Measurements from ENCODE around the gene PCK1. TPM values are rescaled to one million over a fixed set of nuclear protein-coding genes. Genes with fewer than 3 reads are reported as not detected.
"Not testable (repeated sequence)": the region's sequence is repeated elsewhere in the genome, so short reads cannot be mapped to it uniquely, and the experiment has no call there.

Gene PCK1
- 0.07 TPM for polyA plus RNA-seq (2013, experiment 1 of 2)
- polyA plus RNA-seq (2013, experiment 2 of 2): not detected

DNA sequence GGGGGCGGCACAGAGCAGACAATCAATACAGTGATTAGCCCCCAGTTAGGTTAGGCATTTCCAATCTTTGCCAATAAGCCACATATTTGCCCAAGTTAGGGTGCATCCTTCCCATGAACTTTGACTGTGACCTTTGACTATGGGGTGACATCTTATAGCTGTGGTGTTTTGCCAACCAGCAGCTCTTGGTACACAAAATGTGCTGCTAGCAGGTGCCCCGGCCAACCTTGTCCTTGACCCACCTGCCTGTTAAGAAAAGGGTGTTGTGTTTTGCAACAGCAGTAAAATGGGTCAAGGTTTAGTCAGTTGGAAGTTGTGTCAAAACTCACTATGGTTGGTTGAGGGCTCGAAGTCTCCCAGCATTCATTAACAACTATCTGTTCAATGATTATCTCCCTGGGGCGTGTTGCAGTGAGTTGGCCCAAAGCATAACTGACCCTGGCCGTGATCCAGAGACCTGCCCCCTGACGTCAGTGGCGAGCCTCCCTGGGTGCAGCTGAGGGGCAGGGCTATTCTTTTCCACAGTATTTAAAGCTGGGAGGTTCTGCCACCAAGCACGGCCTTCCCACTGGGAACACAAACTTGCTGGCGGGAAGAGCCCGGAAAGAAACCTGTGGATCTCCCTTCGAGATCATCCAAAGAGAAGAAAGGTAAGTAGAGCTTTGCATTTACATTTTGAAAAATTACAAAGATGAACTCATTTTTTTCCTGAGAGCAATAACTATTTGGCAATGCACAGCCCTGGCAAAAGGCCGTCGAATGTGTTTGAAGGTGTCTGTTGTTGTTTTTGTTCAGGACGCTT lies at the start of gene PCK1:
Gene PCK1 (plus strand): TSS at position 557 of the 802 bp plus-strand sequence. CDS start 302 bp downstream, outside the sequence.
- Histone ChIP-seq H3K27ac (ENCODE audit: low read depth, low read length, severe bottlenecking) (no peak within 1 kb of the TSS), H3K9me3 (ENCODE audit: control insufficient read depth, low read length) (no peaks in the 10 kb centered on the region), H3K4me3 (ENCODE audit: extremely low read depth, insufficient read depth, low read length, poor library complexity, severe bottlenecking) (no peak within 1 kb of the TSS), H3K4me1 (ENCODE audit: control insufficient read depth, insufficient read depth, low read length, poor library complexity, severe bottlenecking) (no peaks in the 10 kb centered on the region), H3K36me3 (ENCODE audit: control insufficient read depth, insufficient read depth, low read length) (no peaks in the 10 kb centered on the region)
- 90% methylated on average over 9 to 13 of the region's 14 CpGs for WGBS, 2 experiments (ENCODE audit: insufficient coverage in 2 of 2)

DNA sequence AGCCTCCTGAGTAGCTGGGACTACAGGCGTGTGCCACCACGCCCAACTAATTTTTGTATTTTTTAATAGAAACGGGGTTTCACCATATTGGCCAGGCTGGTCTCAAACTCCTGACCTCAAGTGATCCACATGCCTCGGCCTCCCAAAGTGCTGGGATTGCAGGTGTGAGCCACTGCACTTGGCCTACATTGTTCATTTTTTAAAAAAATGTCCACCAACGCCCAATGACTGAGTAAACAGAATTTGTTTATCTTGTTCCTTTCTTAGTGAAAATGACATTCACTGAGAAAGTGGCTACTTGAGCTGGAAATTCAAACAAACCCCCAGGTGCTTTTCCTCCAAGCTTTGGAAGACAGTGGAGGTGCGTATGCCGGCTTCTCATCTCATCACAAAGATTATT lies 49.2 kb upstream of the PCK1 start:
- 83 to 100% methylated on average over 1 of the region's 7 CpGs for WGBS, 2 experiments (ENCODE audit: insufficient coverage in 2 of 2)
- H3K27ac ChIP-seq (ENCODE audit: low read depth, low read length, severe bottlenecking); H3K4me3 ChIP-seq (ENCODE audit: extremely low read depth, insufficient read depth, low read length, poor library complexity, severe bottlenecking); H3K9me3 ChIP-seq (ENCODE audit: control insufficient read depth, low read length); H3K36me3 ChIP-seq (ENCODE audit: control insufficient read depth, insufficient read depth, low read length); H3K4me1 ChIP-seq (ENCODE audit: control insufficient read depth, insufficient read depth, low read length, poor library complexity, severe bottlenecking): not testable (repeated sequence)

DNA sequence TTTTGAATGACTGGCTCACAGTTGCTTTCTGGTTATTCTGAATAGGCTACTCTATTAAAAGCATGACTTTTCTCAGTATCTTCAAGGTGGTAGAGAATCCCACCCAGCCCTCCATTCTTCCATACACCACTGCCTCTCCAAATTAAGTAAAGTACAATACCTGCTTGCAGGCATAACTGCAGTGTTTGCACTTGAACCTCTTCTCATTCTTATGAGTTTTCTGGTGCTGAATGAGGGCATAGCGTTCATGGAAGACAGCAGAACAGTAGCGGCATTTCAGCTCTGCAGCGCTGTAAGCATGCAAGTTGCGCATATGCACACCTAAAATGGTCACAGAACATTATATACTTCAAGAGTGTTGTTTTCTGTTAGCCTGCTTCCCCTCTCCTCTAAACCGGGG lies 48.5 kb upstream of the PCK1 start:
- H3K36me3 ChIP-seq (ENCODE audit: control insufficient read depth, insufficient read depth, low read length): no peaks in the 10 kb centered on the region
- H3K4me3 ChIP-seq (ENCODE audit: extremely low read depth, insufficient read depth, low read length, poor library complexity, severe bottlenecking): no peak overlapping the region
- H3K9me3 ChIP-seq (ENCODE audit: control insufficient read depth, low read length): no peaks in the 10 kb centered on the region
- H3K27ac ChIP-seq (ENCODE audit: low read depth, low read length, severe bottlenecking): no peak overlapping the region
- WGBS, 2 experiments (ENCODE audit: insufficient coverage in 2 of 2): 81 to 83% methylated on average over 3 to 4 of the region's 5 CpGs
- H3K4me1 ChIP-seq (ENCODE audit: control insufficient read depth, insufficient read depth, low read length, poor library complexity, severe bottlenecking): no peaks in the 10 kb centered on the region

DNA sequence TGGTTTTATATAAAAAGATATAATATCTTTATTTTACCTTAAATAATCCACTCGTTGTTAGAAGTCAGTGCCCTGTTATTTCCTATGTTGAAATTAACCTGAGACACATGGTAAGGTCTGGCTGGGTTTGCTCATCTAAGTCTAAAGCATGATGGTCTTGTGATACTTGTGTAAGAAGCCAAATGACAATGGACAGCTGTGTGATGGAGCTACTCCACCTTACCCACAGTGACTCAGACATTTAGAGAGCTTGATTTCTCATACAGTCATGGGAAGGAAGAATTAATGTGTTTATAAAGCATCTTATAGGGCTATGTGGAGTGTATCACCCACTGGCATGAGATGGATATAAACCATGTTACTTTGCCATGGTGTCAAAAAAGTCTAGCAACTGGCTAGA lies 47.7 kb upstream of the PCK1 start:
- Histone ChIP-seq H3K27ac (ENCODE audit: low read depth, low read length, severe bottlenecking) (no peak overlapping the region), H3K36me3 (ENCODE audit: control insufficient read depth, insufficient read depth, low read length) (no peaks in the 10 kb centered on the region), H3K9me3 (ENCODE audit: control insufficient read depth, low read length) (no peaks in the 10 kb centered on the region), H3K4me1 (ENCODE audit: control insufficient read depth, insufficient read depth, low read length, poor library complexity, severe bottlenecking) (no peaks in the 10 kb centered on the region), H3K4me3 (ENCODE audit: extremely low read depth, insufficient read depth, low read length, poor library complexity, severe bottlenecking) (no peak overlapping the region)
- no CpG with 5 or more reads among the region's 1 CpG for WGBS, 2 experiments (ENCODE audit: insufficient coverage in 2 of 2)

DNA sequence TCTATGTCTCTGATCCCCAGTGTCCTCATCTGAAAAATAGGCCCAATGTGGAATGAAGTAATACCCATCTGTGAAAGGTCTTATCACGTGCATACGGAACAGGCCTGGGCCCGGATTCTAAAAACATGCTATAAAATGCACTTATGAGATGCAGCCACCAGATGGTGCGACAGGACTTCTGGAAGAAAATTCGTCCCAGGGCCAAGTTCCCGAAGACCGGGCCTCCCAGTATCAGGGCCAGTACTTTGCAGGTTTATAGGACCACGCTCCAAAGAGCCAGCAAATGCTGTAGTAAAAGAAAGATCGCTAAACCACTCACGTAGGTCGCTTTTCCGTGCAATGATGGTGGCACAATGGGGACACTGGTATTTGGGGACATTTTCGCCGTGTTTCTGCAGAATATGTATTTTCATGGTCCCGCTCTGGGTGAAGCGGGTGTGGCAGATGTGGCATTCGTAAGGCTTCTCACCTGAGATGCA lies 46.6 kb upstream of the PCK1 start:
- Histone ChIP-seq H3K4me3 (ENCODE audit: extremely low read depth, insufficient read depth, low read length, poor library complexity, severe bottlenecking) (no peak overlapping the region), H3K27ac (ENCODE audit: low read depth, low read length, severe bottlenecking) (no peak overlapping the region), H3K4me1 (ENCODE audit: control insufficient read depth, insufficient read depth, low read length, poor library complexity, severe bottlenecking) (no peaks in the 10 kb centered on the region), H3K36me3 (ENCODE audit: control insufficient read depth, insufficient read depth, low read length) (no peaks in the 10 kb centered on the region), H3K9me3 (ENCODE audit: control insufficient read depth, low read length) (no peaks in the 10 kb centered on the region)
- WGBS, 2 experiments (ENCODE audit: insufficient coverage in 2 of 2): 34 to 43% methylated on average over 15 to 17 of the region's 17 CpGs

DNA sequence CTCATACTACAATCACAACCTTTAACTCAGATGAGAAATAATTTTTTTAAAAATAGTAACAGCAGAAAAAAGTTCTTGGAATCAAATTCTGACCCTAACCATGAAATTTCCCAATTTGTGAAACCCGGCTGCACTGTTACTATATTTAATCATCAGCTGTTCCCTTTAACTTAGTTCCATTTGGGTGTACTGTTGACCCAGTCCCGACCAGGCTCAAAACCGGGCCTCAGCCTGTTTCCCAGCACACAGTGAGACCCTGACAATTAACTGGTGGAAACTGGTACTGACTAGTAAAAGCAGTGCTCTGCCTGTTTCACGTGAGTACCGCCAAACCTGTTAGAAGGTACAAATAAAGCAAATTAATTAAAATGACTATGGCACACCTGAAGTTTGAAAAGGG lies 43.0 kb upstream of the PCK1 start:
- WGBS, 2 experiments (ENCODE audit: insufficient coverage in 2 of 2): 96% methylated on average over 3 to 4 of the region's 5 CpGs
- H3K36me3 ChIP-seq (ENCODE audit: control insufficient read depth, insufficient read depth, low read length): no peaks in the 10 kb centered on the region
- no peak overlapping the region for H3K4me3 ChIP-seq (ENCODE audit: extremely low read depth, insufficient read depth, low read length, poor library complexity, severe bottlenecking)
- no peaks in the 10 kb centered on the region for H3K9me3 ChIP-seq (ENCODE audit: control insufficient read depth, low read length)
- H3K27ac ChIP-seq (ENCODE audit: low read depth, low read length, severe bottlenecking): no peak overlapping the region
- no peaks in the 10 kb centered on the region for H3K4me1 ChIP-seq (ENCODE audit: control insufficient read depth, insufficient read depth, low read length, poor library complexity, severe bottlenecking)

DNA sequence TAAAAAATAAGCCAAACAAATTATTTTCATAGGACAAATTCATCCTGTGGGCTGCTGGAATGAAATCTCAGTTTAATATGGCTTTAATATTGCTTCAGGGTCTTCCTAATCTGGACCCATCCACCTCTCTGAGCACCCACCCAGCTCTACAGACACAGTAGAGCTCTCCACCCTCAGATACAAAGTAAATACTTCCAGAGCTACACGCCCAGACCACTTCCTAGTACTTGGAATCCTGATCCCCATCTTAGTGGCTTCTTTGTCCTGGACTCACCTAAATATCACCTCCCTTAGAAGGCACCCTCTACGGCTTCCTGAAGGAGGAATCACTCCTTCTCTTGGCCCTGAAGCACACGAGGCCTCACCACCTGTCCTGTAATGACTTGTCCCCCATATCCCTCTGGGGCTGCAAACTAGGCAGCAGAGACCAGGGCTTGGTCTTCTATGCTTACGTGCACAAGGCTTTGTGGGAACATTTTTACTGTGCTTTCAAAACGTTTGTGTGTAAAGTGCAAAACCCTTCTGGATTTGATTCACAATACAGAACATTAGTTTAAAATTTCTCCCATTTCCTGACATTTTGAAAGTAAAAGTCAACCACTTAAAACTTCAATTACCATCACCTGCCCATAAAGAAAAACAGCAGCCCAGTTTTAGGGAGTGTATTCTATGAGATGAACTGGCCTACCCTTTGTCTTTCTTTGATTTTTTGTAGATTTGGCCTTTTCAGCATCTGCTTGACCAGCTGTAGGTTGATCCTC lies 38.4 kb upstream of the PCK1 start:
- WGBS, 2 experiments (ENCODE audit: insufficient coverage in 2 of 2): 72 to 79% methylated on average over 3 to 5 of the region's 5 CpGs
- Histone ChIP-seq H3K4me3 (ENCODE audit: extremely low read depth, insufficient read depth, low read length, poor library complexity, severe bottlenecking) (no peak overlapping the region), H3K4me1 (ENCODE audit: control insufficient read depth, insufficient read depth, low read length, poor library complexity, severe bottlenecking) (no peaks in the 10 kb centered on the region), H3K27ac (ENCODE audit: low read depth, low read length, severe bottlenecking) (no peak overlapping the region), H3K9me3 (ENCODE audit: control insufficient read depth, low read length) (no peaks in the 10 kb centered on the region), H3K36me3 (ENCODE audit: control insufficient read depth, insufficient read depth, low read length) (no peaks in the 10 kb centered on the region)

DNA sequence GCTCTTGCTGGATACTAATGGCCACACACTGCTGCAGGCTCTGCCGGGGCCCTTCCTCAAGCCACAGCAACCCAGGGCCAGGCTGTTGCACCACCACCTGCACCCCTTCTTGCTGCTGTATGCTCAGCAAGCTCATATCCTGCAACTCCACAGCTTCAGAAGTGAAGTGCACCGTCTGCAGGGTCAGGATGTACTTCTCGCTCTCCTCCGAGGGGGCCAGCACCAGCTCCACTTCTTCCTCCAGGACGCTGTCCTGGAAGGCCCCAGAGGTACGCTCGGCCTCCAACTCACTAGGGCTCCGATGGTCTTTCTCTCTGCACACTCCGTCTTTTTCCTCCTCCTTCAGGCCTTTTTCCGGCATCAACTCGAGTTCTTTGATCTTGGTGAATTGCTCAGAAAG lies 37.1 kb upstream of the PCK1 start:
- Histone ChIP-seq H3K36me3 (ENCODE audit: control insufficient read depth, insufficient read depth, low read length) (no peaks in the 10 kb centered on the region), H3K9me3 (ENCODE audit: control insufficient read depth, low read length) (no peaks in the 10 kb centered on the region), H3K27ac (ENCODE audit: low read depth, low read length, severe bottlenecking) (no peak overlapping the region), H3K4me3 (ENCODE audit: extremely low read depth, insufficient read depth, low read length, poor library complexity, severe bottlenecking) (no peak overlapping the region), H3K4me1 (ENCODE audit: control insufficient read depth, insufficient read depth, low read length, poor library complexity, severe bottlenecking) (no peaks in the 10 kb centered on the region)
- 86 to 89% methylated on average over 5 to 11 of the region's 11 CpGs for WGBS, 2 experiments (ENCODE audit: insufficient coverage in 2 of 2)

DNA sequence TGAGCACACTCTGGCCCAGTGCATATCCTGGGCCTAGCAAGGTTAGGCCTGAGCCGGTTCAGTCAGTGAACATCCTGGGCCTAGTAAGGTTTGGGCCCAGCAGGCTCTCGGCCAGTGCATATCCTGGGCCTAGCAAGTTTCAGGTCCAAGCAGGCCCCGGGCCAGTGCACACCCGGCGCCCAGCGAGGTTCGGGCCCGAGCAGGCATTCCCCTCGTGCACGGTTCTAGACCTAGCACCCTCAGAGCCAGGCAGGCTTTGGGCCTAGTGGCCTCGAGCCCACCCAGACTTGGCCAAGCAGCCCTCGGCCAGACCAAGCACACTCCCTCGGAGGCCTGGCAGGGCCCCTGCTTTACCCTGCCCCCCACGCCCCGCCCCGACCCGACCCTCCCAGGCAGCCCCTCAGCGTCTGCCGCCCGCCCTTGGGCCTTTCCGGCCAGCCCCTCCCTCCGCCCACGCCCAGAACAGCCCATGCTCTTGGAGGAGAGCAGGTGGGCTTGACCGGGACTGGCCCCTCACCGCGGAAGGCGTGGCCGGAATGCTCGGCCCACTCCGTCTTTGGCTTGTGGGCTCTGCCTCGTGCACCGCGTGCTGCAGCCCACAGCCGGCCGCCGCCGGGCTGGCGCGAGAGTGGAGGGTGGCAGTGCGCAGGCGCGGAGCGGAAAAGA lies 36.3 kb upstream of the PCK1 start, which contains the start of gene CTCFL:
Gene CTCFL (minus strand): TSS at position 630 of the 666 bp plus-strand sequence. CDS start 935 bp downstream, outside the sequence.
- Histone ChIP-seq H3K4me3 (ENCODE audit: extremely low read depth, insufficient read depth, low read length, poor library complexity, severe bottlenecking) (no peak within 1 kb of the TSS), H3K27ac (ENCODE audit: low read depth, low read length, severe bottlenecking) (no peak within 1 kb of the TSS), H3K4me1 (ENCODE audit: control insufficient read depth, insufficient read depth, low read length, poor library complexity, severe bottlenecking) (no peaks in the 10 kb centered on the region), H3K36me3 (ENCODE audit: control insufficient read depth, insufficient read depth, low read length) (no peaks in the 10 kb centered on the region), H3K9me3 (ENCODE audit: control insufficient read depth, low read length) (no peaks in the 10 kb centered on the region)
- WGBS, 2 experiments (ENCODE audit: insufficient coverage in 2 of 2): 90 to 94% methylated on average over 19 to 23 of the region's 43 CpGs

DNA sequence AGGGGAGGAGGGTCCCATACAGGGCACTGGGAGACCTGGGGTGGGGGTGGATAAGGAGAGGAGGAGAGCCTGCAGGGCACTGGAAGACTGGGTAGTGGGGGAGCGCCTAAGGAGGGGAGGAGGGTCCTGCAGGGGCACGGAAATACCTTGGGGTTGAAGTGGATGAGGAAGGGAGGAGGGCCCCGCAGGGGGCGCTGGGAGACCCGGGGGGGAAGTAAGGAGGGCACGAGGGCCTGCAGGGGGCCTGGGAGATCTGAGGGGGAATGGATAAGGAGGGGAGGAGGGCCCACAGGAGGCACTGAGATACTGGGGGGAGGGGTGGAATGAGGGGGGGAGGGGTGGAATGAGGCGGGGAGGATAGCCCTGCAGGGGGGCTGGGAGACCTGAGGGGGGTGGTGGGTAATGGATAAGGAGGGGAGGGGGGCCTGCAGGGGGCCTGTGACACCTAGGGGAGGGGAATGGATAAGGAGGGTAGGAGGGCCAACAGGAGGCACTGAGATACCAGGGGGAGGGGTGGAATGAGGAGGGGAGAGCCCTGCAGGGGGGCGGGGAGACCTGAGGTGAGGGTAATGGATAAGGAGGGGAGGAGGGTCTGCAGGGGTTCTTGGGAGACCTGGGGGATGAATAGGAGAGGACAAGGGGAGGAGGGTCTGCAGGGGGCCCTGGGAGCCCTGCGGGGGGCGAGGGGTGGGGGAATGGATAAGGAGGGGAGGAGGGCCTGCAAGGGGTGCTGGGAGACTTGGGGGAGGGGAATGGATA lies 35.4 kb upstream of the PCK1 start:
- Histone ChIP-seq H3K27ac (ENCODE audit: low read depth, low read length, severe bottlenecking) (no peak overlapping the region), H3K36me3 (ENCODE audit: control insufficient read depth, insufficient read depth, low read length) (no peaks in the 10 kb centered on the region)
- 94% methylated on average over 2 of the region's 10 CpGs; no CpG with 5 or more reads in 1 of the 2 experiments for WGBS, 2 experiments (ENCODE audit: insufficient coverage in 2 of 2)

More for the DNA sequence above, 35.4 kb upstream of the PCK1 start:
- H3K4me3 ChIP-seq (ENCODE audit: extremely low read depth, insufficient read depth, low read length, poor library complexity, severe bottlenecking): no peak overlapping the region
- no peaks in the 10 kb centered on the region for H3K4me1 ChIP-seq (ENCODE audit: control insufficient read depth, insufficient read depth, low read length, poor library complexity, severe bottlenecking)
- no peaks in the 10 kb centered on the region for H3K9me3 ChIP-seq (ENCODE audit: control insufficient read depth, low read length)

All from mesodermal cell (in vitro differentiated cells).